T-helper 17 cell (primary cell): ENCODE data around the gene TBC1D1. TPM values are rescaled to one million over a fixed set of nuclear protein-coding genes. Genes with fewer than 3 reads are reported as not detected.

Experiments used
- ATAC-seq: fragments of 150-1000 bp; cut with Tn5 transposase; 2 replicates; pipeline ENCODE4 v1.10.0; 2021; ENCODE audit warnings: mild to moderate bottlenecking, moderate library complexity
- DNase-seq, 3 donors: peaks; one replicate each; pipeline versions ENCODE4 v3.0.0 to v3.0.0-alpha.2; 2020 to 2021
- H3K9me3 ChIP-seq: one replicate; pipeline ENCODE4 v1.7.0; 2013; ENCODE audit warnings: low read length, mild to moderate bottlenecking; ENCODE audit not compliant: control insufficient read depth, poor library complexity, severe bottlenecking
- H3K27ac Mint-ChIP-seq: one replicate; pipeline ENCODE4 v1.8.0; 2022; ENCODE audit warnings: mild to moderate bottlenecking, moderate library complexity, mixed read lengths
- H3K27me3 Mint-ChIP-seq: one replicate; pipeline ENCODE4 v1.8.0; 2022; ENCODE audit warnings: mixed read lengths
- H3K36me3 Mint-ChIP-seq: one replicate; pipeline ENCODE4 v1.8.0; 2022; ENCODE audit warnings: low read depth, mixed read lengths
- H3K4me1 Mint-ChIP-seq: one replicate; pipeline ENCODE4 v1.8.0; 2022; ENCODE audit warnings: mild to moderate bottlenecking, mixed read lengths
- H3K4me3 Mint-ChIP-seq: one replicate; pipeline ENCODE4 v1.8.0; 2022; ENCODE audit warnings: mild to moderate bottlenecking, moderate library complexity, mixed read lengths
- total RNA-seq, 4 donors: library from RNA in 2 of 4; stranded (reverse) in 2 of 4; gene quantifications; one replicate each; pipeline ENCODE4 v1.2.3 and lab custom pipeline; 2022 to 2026

TBC1D1 gene
- total RNA-seq, 2 donors from 2014 or later, result 45.5 to 51.1 TPM

DNA sequence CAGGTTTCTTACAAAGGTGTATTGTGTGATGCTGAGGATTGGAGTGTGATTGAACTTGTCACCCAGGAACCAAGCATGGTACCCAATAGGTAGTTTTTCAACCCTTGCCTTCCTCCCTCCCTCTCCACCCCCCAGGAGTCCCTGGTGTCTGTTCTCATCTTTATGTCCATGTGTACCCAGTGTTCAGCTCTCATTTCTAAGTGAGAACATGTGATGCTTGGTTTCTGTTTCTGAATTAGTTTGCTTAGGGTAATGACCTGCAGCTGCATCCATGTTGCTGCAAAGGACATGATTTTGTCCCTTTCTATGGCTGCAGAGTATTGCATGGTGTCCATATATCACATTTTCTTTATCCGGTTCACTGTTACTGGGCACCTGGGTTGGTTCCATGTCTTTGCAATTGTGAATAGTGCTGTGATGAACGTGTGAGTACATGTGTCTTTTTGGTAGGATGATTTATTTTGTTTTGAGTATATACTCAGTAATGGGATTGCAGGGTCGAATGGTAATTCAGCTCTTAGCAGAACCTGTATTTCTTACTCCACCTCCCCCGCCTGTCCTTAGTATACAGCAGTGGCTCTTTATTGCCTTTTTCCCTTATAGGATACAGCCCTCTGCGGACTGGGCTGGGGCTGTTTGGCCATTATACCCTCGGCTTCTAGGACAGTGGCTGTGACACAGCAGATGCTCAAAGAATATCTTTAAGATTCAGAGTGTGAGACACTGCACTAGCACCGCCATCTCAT is 214.8 kb downstream of the TBC1D1 start:
- Mint-ChIP-seq H3K4me3 (no peak overlapping the region), H3K4me1 (peaks cover 5% of the 10 kb centered on the region), H3K27ac (no peak overlapping the region), H3K27me3 (no peaks in the 10 kb centered on the region), H3K36me3 (peaks cover 8% of the 10 kb centered on the region)
- no peak for ATAC-seq
- DNase-seq, result no peak
- H3K9me3 ChIP-seq, result no peaks in the 10 kb centered on the region

DNA sequence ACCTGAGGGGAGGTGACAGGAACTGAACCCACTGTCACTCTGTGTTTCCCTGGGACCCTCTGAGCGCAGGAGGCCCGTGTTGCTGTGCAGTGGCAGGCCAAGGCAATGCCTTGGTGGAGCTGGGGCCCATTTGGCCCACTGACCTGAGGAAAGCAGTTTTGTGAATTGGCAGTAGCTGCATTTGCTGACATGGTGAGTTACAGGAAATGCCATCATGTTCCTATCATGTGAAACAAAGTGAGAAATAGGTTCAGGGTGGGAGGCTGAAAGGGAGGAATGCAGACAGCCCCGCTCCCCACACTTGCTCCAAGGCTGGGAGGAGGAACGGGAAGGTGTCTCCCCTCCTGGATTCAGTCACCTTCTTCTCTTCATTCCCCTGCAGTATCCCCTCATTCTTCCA is 215.4 kb downstream of the TBC1D1 start:
- Mint-ChIP-seq H3K27ac (no peak overlapping the region), H3K27me3 (no peaks in the 10 kb centered on the region), H3K36me3 (peaks cover 8% of the 10 kb centered on the region), H3K4me3 (no peak overlapping the region), H3K4me1 (peaks cover 5% of the 10 kb centered on the region)
- no peaks in the 10 kb centered on the region for H3K9me3 ChIP-seq
- ATAC-seq, result no peak
- DNase-seq, result no peak

DNA sequence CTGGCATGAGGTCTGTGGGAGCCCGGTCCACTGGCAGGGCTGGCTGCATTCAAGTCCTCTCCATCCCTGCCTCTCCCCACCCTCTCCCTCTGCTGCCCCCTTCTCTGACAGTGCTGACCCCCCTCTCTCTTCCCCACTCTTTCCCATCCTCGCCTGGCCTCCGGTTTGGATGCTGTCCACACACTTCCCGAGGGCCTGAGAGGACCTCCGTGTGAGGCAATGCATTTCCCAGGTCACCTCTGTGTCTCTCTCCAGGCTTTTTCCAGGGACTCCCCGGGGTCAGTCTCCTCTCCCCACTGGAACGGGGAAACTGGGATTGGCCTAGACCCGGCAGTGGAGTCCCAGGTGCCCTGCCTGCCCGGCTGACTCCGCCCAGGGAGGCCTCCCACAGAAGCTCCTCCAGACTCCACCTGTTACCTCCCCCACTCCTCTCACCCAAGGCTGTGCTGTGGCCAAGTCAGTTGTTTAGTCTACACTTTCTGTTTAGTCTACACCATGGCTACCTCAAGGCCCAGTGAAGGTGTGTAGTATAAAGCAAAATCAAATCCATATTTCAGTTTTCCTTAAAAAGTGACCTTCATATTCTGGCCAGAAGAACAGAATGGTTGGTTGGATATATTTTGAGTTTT is 216.1 kb downstream of the TBC1D1 start:
- DNase-seq (no peak), ATAC-seq (no peak)
- Mint-ChIP-seq H3K27ac (peak overlapping the region; percentile 53), H3K4me1 (peaks cover 2% of the 10 kb centered on the region), H3K4me3 (no peak overlapping the region), H3K27me3 (no peaks in the 10 kb centered on the region), H3K36me3 (peaks cover 8% of the 10 kb centered on the region)
- H3K9me3 ChIP-seq, result no peaks in the 10 kb centered on the region

DNA sequence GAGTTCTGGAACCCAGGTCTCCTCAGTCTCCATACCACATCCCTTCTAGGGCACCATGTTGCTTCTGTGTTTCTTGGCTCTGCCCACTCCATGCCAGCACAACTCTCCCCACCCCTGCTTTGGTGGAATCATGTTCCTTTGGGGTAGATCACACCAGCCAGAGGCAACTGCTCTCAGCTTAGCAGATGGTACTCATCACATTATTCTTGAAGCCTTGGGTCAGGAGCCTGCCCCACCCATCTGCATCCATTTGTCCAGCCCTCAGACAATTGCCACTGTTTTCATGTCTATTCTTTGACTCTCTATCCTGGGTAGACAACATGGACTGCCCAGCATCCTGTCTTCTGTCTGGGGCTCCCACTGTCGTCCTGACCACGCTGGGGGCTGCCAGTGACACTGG is 216.9 kb downstream of the TBC1D1 start:
- Mint-ChIP-seq H3K36me3 (peaks cover 8% of the 10 kb centered on the region), H3K4me3 (no peak overlapping the region), H3K4me1 (peaks cover 2% of the 10 kb centered on the region), H3K27me3 (no peaks in the 10 kb centered on the region), H3K27ac (peak overlapping the region; percentile 79)
- no peak for DNase-seq
- H3K9me3 ChIP-seq, result no peaks in the 10 kb centered on the region
- ATAC-seq, result no peak

DNA sequence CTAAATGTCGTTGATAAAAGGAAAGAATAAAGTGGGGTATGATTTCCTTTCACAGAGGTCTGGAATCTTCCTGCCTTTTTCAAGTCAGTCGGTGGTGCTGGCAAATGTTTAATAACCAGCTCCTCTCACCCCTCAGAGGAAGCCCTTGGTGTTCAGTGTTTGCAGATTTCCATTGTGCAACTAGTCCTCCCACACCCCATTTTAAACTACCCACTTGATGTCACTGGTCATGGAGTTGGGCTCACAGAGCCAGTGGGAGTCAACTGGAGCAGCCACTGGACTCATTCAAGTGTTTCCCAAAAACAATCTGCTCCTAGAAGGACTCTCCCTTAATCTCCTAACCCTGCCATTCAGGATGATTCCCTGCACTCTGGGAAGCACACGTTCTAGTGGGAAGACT is 218.5 kb downstream of the TBC1D1 start:
- peaks cover 8% of the 10 kb centered on the region for H3K36me3 Mint-ChIP-seq
- H3K9me3 ChIP-seq, result no peaks in the 10 kb centered on the region
- peak overlapping the region; percentile 41 for H3K27ac Mint-ChIP-seq
- no peaks in the 10 kb centered on the region for H3K27me3 Mint-ChIP-seq
- DNase-seq (no peak), ATAC-seq (no peak)
- H3K4me3 Mint-ChIP-seq, result no peak overlapping the region
- H3K4me1 Mint-ChIP-seq, result peaks cover 2% of the 10 kb centered on the region

DNA sequence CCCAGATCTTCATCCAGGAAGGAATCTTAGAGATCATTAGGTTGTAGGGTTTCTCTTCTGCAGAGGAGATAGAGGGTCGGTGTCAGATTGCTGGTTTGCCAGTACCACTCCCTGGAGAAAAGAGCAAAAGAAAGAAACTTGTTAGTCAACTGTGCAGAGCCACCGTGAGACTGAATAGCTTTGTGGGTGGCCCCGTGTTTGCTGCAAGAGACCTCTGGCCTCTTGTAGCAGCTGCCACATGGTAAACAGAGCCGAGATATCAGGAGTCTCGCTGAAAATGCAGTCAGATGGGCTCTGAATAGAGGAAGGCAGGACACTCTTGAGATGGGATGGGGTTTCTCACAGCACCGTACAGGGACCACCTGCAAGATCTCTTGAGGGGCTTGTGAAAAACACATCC is 219.0 kb downstream of the TBC1D1 start:
- no peak overlapping the region for H3K4me3 Mint-ChIP-seq
- peaks cover 8% of the 10 kb centered on the region for H3K36me3 Mint-ChIP-seq
- H3K27ac Mint-ChIP-seq, result peak overlapping the region; percentile 41
- H3K9me3 ChIP-seq, result no peaks in the 10 kb centered on the region
- H3K4me1 Mint-ChIP-seq, result peaks cover 2% of the 10 kb centered on the region
- no peaks in the 10 kb centered on the region for H3K27me3 Mint-ChIP-seq
- ATAC-seq (no peak), DNase-seq (no peak)

DNA sequence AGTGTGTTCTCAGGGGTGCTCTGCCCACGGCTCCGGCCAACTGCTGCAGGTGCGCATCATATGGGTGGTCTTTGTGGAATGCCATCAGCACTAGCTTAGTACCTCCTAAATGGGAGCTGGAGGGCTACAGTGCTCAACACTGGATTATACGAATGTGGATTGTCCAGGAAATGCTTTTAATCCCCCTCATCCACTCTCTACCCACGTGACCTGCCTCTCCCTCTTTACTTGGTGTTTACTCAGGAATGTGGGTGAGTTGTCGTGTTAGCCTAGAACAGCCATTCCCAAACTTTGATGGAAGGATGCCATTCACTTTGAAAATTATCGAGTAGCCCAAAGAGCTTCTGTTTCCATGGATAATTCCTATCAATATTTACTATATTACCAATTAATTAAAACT is 220.1 kb downstream of the TBC1D1 start:
- Mint-ChIP-seq H3K36me3 (peaks cover 8% of the 10 kb centered on the region), H3K4me1 (peaks cover 2% of the 10 kb centered on the region), H3K27ac (no peak overlapping the region), H3K27me3 (no peaks in the 10 kb centered on the region), H3K4me3 (no peak overlapping the region)
- no peak for ATAC-seq
- DNase-seq, result no peak
- H3K9me3 ChIP-seq, result no peaks in the 10 kb centered on the region

DNA sequence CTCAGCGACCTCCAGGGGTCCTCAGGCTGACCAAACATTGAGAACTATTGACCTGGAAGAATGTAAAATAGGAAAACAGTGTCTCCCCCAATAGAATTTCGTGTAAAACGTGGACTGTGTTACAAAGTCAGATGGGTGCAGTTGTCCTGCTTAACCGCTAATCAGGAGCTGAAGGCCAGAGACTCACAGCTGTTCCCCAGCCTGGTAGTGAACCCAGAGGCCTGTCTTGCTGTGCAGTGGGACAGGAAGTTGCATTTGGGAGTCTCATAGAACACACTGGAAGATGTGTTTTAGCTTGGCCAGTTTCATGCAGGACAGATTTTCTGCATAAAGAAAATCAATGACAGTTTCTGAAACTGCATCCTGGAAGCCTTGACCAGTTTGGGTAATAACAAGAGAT is 220.8 kb downstream of the TBC1D1 start:
- no peak overlapping the region for H3K27ac Mint-ChIP-seq
- no peak for ATAC-seq
- no peaks in the 10 kb centered on the region for H3K9me3 ChIP-seq
- peaks cover 12% of the 10 kb centered on the region for H3K36me3 Mint-ChIP-seq
- no peaks in the 10 kb centered on the region for H3K27me3 Mint-ChIP-seq
- H3K4me1 Mint-ChIP-seq, result peaks cover 4% of the 10 kb centered on the region
- DNase-seq, result no peak
- no peak overlapping the region for H3K4me3 Mint-ChIP-seq

DNA sequence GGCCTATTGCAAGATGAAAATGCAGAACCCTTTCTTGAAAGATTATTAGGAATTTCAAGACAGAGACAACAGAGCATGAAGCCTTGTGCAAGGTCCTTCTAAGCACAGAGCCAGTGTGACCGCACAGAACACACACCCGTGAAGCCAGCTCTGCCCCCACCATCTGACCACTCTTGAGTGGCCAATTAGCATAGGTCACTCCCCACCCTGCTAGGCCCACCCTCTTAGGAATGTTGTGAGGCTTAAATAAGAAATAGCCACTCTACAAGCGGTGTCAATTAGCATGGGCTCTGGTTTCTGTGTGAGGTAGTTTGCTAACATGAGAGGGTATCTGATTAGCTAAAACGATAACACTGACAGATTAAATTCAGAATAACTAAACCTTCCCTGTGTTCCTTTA is 222.2 kb downstream of the TBC1D1 start:
- no peak for DNase-seq
- Mint-ChIP-seq H3K27ac (no peak overlapping the region), H3K4me3 (no peak overlapping the region), H3K4me1 (peaks cover 2% of the 10 kb centered on the region), H3K36me3 (peaks cover 9% of the 10 kb centered on the region), H3K27me3 (no peaks in the 10 kb centered on the region)
- no peak for ATAC-seq
- no peaks in the 10 kb centered on the region for H3K9me3 ChIP-seq

DNA sequence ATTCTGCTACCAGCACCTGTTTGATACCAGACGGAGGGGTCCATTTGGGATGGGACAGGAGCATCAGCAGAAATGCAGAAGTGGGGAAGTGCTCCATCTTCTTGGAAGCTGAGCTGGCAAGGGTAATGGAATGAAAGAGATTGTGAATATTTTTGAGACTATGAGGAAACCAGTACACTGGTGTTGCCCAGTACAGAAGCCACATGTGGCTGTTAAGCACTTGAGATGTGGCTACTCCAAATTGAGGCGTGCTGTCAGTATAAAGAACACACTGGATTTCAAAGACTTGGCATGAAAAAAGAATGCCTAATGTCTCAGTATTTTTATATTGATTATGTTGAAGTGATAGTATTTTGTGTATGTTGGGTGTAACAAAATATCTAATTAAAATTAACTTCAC is 222.7 kb downstream of the TBC1D1 start:
- H3K4me3 Mint-ChIP-seq, result no peak overlapping the region
- DNase-seq (no peak), ATAC-seq (no peak)
- H3K4me1 Mint-ChIP-seq, result peaks cover 2% of the 10 kb centered on the region
- H3K9me3 ChIP-seq, result no peaks in the 10 kb centered on the region
- H3K27me3 Mint-ChIP-seq, result no peaks in the 10 kb centered on the region
- H3K36me3 Mint-ChIP-seq, result peaks cover 9% of the 10 kb centered on the region
- no peak overlapping the region for H3K27ac Mint-ChIP-seq

DNA sequence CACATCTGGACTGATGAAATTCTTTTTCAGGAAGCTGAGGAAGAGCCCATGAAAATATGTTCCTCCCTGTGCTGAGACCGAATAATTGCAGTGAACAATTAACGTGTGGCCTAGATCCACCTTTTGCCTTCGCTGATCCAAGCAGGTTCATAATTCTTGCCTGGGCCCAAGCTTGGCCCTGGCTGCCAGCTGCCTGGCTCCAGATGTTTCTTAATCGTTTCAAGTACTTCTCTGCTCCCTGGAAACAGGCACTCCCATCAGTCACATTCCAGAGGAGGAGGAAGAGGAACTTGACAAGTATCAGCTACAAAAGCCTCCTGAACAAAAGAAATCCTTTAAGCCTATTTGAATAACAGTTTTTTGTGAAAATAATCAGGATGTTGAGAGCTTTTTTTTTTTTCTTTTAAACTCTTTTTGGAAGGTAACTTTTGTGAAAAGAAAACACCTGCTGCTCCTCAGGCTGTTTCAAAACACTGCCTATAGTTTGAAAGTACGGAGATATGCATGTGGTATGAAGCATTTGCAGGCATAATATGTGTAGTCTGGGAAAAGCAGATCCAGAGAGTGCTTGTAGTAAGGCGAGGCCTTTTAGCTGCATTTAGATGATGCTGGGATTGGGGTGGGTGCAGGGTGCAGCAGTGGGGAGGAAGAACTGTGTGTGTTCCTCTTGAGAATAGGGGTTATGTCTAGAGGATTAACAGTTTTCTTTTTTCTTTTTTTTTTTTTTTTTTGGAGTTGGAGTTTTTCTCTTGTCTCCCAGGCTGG is 223.7 kb downstream of the TBC1D1 start:
- no peaks in the 10 kb centered on the region for H3K27me3 Mint-ChIP-seq
- no peaks in the 10 kb centered on the region for H3K9me3 ChIP-seq
- H3K4me1 Mint-ChIP-seq, result peaks cover 2% of the 10 kb centered on the region
- DNase-seq (no peak), ATAC-seq (no peak)
- H3K27ac Mint-ChIP-seq, result no peak overlapping the region
- H3K36me3 Mint-ChIP-seq, result peaks cover 9% of the 10 kb centered on the region
- H3K4me3 Mint-ChIP-seq, result no peak overlapping the region

DNA sequence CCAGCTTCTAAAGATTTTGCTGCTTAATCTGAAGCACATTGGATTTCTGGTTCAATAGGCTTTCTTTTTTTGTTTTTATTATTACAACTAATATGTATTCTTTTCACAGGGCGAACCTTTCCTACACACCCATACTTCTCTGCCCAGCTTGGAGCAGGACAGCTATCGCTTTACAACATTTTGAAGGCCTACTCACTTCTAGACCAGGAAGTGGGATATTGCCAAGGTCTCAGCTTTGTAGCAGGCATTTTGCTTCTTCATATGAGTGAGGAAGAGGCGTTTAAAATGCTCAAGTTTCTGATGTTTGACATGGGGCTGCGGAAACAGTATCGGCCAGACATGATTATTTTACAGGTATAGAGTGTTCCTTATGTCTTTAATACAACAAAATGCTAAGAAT is 224.7 kb downstream of the TBC1D1 start:
- H3K36me3 Mint-ChIP-seq, result peaks cover 9% of the 10 kb centered on the region
- ATAC-seq (no peak), DNase-seq (no peak)
- no peaks in the 10 kb centered on the region for H3K27me3 Mint-ChIP-seq
- H3K9me3 ChIP-seq, result no peaks in the 10 kb centered on the region
- H3K4me3 Mint-ChIP-seq, result no peak overlapping the region
- peaks cover 2% of the 10 kb centered on the region for H3K4me1 Mint-ChIP-seq
- H3K27ac Mint-ChIP-seq, result peak overlapping the region; percentile 24

DNA sequence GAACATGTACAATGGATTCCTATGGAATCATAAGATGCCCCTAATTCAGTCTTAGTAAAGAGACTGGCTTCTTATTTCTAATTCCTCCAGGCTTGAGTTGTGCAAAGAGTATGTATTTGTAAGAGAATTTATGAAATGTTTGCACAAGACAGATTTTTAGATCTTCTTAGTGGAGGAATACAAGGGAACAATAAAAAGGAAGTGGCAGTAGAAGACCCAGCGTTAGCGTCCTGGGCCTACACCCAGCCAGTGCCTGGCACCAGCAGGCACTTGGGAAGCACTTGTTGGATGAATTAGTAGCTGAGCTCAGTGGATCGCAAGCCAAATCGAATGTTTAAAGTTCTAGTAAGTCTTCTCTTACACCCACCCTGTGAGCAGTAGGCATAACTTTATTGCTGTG is 226.7 kb downstream of the TBC1D1 start:
- Mint-ChIP-seq H3K27me3 (no peaks in the 10 kb centered on the region), H3K36me3 (peaks cover 12% of the 10 kb centered on the region), H3K4me3 (no peak overlapping the region), H3K27ac (peak overlapping the region; percentile 6), H3K4me1 (peaks cover 4% of the 10 kb centered on the region)
- no peak for DNase-seq
- H3K9me3 ChIP-seq, result no peaks in the 10 kb centered on the region
- no peak for ATAC-seq
